ENCODE data around the gene KLKB1.

GRCh38 chr4:186240848-186241491 lies 13.7 kb downstream of the KLKB1 start:
- TF ChIP-seq POLR2A (IDR thresholded peaks at IDR 0.05; ENCODE audit: borderline replicate concordance, extremely low read depth, insufficient read depth, insufficient read length) = no peak
- TF ChIP-seq, protein P1, sequence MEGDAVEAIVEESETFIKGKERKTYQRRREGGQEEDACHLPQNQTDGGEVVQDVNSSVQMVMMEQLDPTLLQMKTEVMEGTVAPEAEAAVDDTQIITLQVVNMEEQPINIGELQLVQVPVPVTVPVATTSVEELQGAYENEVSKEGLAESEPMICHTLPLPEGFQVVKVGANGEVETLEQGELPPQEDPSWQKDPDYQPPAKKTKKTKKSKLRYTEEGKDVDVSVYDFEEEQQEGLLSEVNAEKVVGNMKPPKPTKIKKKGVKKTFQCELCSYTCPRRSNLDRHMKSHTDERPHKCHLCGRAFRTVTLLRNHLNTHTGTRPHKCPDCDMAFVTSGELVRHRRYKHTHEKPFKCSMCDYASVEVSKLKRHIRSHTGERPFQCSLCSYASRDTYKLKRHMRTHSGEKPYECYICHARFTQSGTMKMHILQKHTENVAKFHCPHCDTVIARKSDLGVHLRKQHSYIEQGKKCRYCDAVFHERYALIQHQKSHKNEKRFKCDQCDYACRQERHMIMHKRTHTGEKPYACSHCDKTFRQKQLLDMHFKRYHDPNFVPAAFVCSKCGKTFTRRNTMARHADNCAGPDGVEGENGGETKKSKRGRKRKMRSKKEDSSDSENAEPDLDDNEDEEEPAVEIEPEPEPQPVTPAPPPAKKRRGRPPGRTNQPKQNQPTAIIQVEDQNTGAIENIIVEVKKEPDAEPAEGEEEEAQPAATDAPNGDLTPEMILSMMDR (IDR thresholded peaks at IDR 0.05 in 2 of 3, conservative IDR thresholded peaks at IDR 0.05 in 1 of 3; ENCODE audit: borderline replicate concordance in 1 of 3, insufficient read depth in 1 of 3, low read depth in 2 of 3, low read length in 2 of 3) = no peak
- TF ChIP-seq, protein P2, sequence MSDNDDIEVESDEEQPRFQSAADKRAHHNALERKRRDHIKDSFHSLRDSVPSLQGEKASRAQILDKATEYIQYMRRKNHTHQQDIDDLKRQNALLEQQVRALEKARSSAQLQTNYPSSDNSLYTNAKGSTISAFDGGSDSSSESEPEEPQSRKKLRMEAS (IDR thresholded peaks at IDR 0.05) = no peak

All from HCT116 (cell line).